ENCODE results near the gene CPNE2.

The CPNE2 gene

DNA sequence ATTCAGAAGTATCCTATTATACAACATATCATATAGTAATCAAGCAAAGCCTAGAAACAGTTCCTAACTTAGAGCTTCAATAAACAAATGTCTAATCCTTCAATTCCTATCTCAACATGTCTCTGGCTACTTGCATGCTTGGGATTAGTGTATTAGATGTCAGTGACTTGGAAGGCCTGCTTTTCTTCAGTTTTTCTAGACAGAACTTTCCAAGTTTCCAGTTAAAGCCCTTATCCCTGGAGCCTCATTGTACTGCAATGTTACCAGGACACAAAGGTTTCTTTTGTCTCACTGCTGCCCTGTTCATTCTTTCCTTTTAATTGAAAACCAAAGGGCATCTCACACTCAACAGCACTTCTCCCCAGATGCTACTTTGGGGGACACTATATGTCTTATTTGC is 76.9 kb downstream of the CPNE2 start:
- Histone ChIP-seq H3K36me3 (peaks cover 54 to 74% (median 58%) of the 10 kb centered on the region in 3 donors), H3K4me3 (no peak overlapping the region), H3K27ac (no peak overlapping the region), H3K4me1 (no peaks in the 10 kb centered on the region), H3K27me3 (no peaks in the 10 kb centered on the region), H3K9me3 (no peaks in the 10 kb centered on the region)
- TF ChIP-seq, protein P1, sequence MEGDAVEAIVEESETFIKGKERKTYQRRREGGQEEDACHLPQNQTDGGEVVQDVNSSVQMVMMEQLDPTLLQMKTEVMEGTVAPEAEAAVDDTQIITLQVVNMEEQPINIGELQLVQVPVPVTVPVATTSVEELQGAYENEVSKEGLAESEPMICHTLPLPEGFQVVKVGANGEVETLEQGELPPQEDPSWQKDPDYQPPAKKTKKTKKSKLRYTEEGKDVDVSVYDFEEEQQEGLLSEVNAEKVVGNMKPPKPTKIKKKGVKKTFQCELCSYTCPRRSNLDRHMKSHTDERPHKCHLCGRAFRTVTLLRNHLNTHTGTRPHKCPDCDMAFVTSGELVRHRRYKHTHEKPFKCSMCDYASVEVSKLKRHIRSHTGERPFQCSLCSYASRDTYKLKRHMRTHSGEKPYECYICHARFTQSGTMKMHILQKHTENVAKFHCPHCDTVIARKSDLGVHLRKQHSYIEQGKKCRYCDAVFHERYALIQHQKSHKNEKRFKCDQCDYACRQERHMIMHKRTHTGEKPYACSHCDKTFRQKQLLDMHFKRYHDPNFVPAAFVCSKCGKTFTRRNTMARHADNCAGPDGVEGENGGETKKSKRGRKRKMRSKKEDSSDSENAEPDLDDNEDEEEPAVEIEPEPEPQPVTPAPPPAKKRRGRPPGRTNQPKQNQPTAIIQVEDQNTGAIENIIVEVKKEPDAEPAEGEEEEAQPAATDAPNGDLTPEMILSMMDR (IDR thresholded peaks at IDR 0.05): no peak
- no peak for DNase-seq
- intact Hi-C loops (cut with DNase I; ENCODE audit: low total_unique reads): loop anchor here (5.0 kb wide), 1 partner anchor 82 kb away; no protein-coding TSS in a partner anchor

DNA sequence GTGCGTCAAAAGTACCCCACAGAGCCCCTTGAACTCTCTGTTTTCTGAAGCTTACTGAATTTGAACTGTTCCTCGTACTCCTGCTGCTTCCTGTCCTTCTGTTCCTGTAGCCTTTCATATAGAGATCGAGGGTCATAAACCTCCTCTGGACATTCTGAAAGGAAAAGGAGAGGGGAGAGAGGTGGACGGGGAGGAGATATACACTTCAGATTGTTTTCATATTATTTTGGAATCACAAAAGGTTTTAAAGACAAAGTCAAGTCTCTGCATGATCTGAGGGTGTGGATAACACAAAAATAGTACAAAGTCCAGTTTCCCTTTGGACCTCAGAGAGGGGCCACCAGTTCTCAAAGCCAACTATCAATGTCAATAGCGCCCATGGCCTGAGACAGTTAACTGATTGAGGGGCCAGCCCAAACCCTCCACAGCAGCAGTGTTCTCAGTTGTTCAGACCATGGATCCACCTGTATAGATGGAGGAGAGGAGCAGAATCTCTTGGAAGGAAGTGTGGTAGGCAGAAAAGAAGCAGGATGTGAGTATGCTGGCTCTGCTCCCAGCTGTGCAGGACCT is 80.4 kb downstream of the CPNE2 start:
- Histone ChIP-seq H3K27me3 (no peaks in the 10 kb centered on the region), H3K36me3 (peaks cover 37 to 47% (median 41%) of the 10 kb centered on the region in 3 donors), H3K4me1 (peaks cover 0 to 12% (median 3%) of the 10 kb centered on the region in 4 donors), H3K27ac (no peak overlapping the region), H3K4me3 (no peak overlapping the region), H3K9me3 (no peaks in the 10 kb centered on the region)
- TF ChIP-seq, protein P1 (IDR thresholded peaks at IDR 0.05): no peak
- no peak for DNase-seq
- intact Hi-C loops (cut with DNase I; ENCODE audit: low total_unique reads): no loop called here

DNA sequence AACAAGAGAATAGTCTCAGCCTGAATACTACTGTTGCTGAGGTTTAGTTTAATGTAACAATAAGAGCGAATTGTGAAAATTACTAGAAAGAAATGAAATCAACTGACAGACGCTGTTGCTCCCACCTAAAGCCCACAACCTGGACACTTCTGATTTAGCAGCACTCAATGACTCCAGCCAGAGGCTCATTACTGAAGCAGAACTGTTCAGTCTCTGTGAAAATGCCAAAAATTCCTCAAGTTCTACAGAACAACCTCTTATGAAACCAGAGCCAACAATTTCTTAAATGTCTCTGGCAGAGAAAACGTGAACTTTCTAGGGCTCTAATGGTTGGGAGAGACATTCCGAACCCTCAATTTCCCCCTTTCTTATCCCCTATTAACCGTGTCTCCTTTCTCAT is 83.5 kb downstream of the CPNE2 start:
- Histone ChIP-seq H3K4me1 (peaks cover 0 to 23% (median 4%) of the 10 kb centered on the region in 4 donors), H3K36me3 (peaks cover 23 to 26% (median 26%) of the 10 kb centered on the region in 3 donors), H3K27me3 (no peaks in the 10 kb centered on the region), H3K9me3 (no peaks in the 10 kb centered on the region), H3K27ac (no peak overlapping the region), H3K4me3 (no peak overlapping the region)
- TF ChIP-seq, protein P1 (IDR thresholded peaks at IDR 0.05): no peak
- intact Hi-C loops (cut with DNase I; ENCODE audit: low total_unique reads): no loop called here
- DNase-seq: no peak

DNA sequence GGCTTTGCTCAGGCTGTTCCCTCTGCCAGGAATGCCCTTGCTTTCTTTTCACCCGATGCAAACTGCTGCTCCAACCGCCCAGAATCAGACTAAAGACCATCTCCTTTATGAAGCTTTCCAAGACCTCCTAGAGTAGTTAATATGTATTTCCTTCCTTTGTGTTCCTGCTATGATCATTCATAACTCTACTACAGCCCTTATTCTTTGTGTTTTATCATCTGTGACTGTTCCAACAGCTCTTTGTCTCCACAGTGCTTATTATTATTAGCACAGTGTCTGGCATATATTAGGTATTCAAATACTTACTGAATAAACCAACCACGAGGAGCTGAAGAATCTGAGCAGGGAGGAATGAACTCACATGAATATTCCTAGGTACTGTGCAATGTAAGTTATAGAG is 85.8 kb downstream of the CPNE2 start:
- TF ChIP-seq, protein P1 (IDR thresholded peaks at IDR 0.05): no peak
- Histone ChIP-seq H3K9me3 (no peaks in the 10 kb centered on the region), H3K27me3 (no peaks in the 10 kb centered on the region), H3K36me3 (peaks cover under 1 to 4% (median 3%) of the 10 kb centered on the region in 3 donors), H3K4me3 (no peak overlapping the region), H3K27ac (no peak overlapping the region), H3K4me1 (peaks cover 0 to 23% (median 4%) of the 10 kb centered on the region in 4 donors)
- intact Hi-C loops (cut with DNase I; ENCODE audit: low total_unique reads): no loop called here
- DNase-seq: no peak

DNA sequence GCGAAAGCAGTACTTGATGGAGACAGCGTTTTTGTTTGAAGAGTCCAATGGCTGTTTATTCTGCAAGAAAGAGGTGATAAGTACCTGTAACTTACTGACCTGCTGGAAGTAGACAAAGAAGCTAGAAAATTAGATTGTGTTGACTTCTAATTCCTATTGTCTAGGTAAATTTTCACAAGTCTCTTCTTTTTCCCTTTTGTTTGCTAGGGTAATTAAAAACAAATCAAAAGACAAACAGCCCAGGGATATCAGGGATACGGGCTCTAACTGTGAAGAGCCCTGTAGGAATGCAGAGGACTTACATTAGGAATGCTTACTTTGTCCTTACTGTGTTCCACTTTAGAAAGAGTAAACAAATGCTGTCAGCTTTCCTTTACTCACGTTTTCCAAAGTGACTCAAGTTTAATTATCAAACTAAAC is 86.4 kb downstream of the CPNE2 start:
- H3K4me1 ChIP-seq: peaks cover 0 to 23% (median 4%) of the 10 kb centered on the region in 4 donors
- no peak overlapping the region for H3K27ac ChIP-seq
- intact Hi-C loops (cut with DNase I; ENCODE audit: low total_unique reads): no loop called here
- no peaks in the 10 kb centered on the region for H3K36me3 ChIP-seq
- TF ChIP-seq, protein P1 (IDR thresholded peaks at IDR 0.05): no peak
- no peak for DNase-seq
- H3K9me3 ChIP-seq: no peaks in the 10 kb centered on the region
- no peaks in the 10 kb centered on the region for H3K27me3 ChIP-seq
- no peak overlapping the region for H3K4me3 ChIP-seq

All from tibial artery (tissue), 4 donors.